Measurements from ENCODE around the gene CHRNA3.

DNA sequence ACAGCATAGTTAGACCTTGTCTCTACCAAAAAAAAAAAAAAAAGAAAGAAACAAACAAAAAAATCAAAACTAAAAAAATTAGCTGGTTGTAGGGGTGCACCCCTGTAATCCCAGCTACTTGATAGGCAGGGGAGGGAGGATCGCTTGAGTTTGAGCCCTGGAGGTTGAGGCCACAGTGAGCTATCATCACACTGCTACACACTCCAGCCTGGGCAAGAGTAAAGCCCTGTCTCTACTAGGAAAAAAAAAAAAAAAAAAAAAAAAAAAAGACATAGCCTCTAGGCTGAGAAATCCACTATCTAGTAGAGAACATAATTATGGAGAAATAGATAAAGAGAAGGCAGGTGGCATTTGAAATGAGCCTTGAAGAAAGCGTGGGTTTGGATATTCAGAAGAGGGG, 57.7 kb downstream of the CHRNA3 start:
- TF ChIP-seq EZH2 (IDR thresholded peaks at IDR 0.05; ENCODE audit: borderline replicate concordance, low read depth, low read length, severe bottlenecking): no peak
- TF ChIP-seq, protein P1, sequence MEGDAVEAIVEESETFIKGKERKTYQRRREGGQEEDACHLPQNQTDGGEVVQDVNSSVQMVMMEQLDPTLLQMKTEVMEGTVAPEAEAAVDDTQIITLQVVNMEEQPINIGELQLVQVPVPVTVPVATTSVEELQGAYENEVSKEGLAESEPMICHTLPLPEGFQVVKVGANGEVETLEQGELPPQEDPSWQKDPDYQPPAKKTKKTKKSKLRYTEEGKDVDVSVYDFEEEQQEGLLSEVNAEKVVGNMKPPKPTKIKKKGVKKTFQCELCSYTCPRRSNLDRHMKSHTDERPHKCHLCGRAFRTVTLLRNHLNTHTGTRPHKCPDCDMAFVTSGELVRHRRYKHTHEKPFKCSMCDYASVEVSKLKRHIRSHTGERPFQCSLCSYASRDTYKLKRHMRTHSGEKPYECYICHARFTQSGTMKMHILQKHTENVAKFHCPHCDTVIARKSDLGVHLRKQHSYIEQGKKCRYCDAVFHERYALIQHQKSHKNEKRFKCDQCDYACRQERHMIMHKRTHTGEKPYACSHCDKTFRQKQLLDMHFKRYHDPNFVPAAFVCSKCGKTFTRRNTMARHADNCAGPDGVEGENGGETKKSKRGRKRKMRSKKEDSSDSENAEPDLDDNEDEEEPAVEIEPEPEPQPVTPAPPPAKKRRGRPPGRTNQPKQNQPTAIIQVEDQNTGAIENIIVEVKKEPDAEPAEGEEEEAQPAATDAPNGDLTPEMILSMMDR (IDR thresholded peaks at IDR 0.05; ENCODE audit: borderline replicate concordance, extremely low read depth, low read length, poor library complexity, severe bottlenecking): no peak

Measured in DND-41 (cell line).